ENCODE data around the gene DHDDS. TPM values are rescaled to one million over a fixed set of nuclear protein-coding genes. Genes with fewer than 3 reads are reported as not detected.

Gene DHDDS
- total RNA-seq, 1 donor = 55.7 TPM

DNA sequence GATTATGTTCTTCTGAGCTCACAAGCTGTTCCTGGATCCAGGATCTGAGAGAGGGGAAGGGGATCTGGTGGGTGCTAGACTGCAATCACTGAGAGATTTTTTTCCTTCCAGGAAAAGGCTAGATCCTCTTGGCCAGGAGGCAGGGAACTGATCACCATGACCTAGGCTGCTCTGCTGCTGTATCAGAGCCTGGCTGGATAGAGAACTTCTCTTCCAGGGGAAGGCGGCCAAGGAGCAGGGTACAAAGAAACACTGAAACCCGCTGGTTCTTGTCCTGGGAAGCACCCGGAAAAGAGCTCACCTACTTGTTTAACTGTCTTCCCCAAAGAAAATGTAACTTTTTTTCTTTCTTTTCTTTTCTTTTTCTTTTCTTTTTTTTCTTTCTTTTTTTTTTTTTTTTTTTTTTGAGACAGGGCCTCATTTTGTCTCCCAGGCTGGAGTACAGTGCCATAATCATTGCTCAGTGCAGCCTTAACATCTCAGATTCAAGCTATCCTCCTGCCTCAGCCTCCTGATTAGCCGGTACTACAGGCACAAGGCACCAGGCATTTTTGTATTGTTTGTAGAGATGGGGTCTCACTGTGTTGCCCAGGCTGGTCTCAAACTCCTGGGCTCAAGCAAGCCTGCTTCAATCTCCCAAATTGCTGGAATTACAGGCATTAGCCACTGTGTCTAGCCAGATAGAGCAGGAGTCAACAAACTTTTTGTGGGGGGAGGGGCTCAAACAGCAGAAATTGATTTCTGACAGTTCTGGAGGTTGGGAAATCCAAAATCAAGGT, 85.1 kb downstream of the DHDDS start:
- H3K4me3 ChIP-seq (ENCODE audit: low read depth, low read length) = no peak overlapping the region
- no peak for DNase-seq (ENCODE audit: low read depth)
- TF ChIP-seq, protein P1, sequence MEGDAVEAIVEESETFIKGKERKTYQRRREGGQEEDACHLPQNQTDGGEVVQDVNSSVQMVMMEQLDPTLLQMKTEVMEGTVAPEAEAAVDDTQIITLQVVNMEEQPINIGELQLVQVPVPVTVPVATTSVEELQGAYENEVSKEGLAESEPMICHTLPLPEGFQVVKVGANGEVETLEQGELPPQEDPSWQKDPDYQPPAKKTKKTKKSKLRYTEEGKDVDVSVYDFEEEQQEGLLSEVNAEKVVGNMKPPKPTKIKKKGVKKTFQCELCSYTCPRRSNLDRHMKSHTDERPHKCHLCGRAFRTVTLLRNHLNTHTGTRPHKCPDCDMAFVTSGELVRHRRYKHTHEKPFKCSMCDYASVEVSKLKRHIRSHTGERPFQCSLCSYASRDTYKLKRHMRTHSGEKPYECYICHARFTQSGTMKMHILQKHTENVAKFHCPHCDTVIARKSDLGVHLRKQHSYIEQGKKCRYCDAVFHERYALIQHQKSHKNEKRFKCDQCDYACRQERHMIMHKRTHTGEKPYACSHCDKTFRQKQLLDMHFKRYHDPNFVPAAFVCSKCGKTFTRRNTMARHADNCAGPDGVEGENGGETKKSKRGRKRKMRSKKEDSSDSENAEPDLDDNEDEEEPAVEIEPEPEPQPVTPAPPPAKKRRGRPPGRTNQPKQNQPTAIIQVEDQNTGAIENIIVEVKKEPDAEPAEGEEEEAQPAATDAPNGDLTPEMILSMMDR (IDR thresholded peaks at IDR 0.05; ENCODE audit: insufficient read depth, low read length) = no peak

DNA sequence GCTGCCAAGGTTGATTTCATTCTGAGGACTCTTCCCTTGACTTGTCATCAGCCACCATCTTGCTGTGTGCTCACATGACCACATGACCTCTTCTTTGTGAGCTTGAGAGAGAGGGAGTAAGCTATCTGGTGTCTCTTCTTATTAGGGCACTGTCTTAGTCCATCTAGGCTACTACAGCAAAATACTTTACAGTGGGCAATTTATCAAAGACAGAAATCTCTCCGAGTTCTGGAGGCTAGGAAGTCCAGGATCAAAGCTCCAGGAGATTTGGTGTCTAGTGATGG, 85.6 kb downstream of the DHDDS start:
- TF ChIP-seq, protein P1 (IDR thresholded peaks at IDR 0.05; ENCODE audit: insufficient read depth, low read length) = no peak
- H3K4me3 ChIP-seq (ENCODE audit: low read depth, low read length) = no peak overlapping the region
- no peak for DNase-seq (ENCODE audit: low read depth)

DNA sequence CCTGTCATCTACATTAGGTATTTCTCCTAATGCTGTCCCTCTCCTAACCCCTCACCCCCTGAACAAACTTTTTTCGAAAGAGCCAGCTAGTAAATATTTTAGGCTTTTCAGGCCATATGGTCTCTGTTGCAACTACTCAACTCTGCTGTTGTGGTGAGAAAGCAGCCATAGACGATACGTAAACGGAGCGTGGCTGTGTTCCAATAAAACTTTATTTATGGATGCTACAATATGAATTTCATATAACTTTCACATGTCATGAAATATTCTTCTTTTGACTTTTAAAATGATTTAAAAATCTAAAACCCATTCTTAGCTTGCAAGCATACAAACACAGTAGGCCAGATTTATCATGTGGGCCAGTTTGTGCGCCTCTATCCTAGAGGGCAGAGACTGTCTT, 86.2 kb downstream of the DHDDS start:
- no peak for DNase-seq (ENCODE audit: low read depth)
- TF ChIP-seq, protein P1 (IDR thresholded peaks at IDR 0.05; ENCODE audit: insufficient read depth, low read length) = no peak

DNA sequence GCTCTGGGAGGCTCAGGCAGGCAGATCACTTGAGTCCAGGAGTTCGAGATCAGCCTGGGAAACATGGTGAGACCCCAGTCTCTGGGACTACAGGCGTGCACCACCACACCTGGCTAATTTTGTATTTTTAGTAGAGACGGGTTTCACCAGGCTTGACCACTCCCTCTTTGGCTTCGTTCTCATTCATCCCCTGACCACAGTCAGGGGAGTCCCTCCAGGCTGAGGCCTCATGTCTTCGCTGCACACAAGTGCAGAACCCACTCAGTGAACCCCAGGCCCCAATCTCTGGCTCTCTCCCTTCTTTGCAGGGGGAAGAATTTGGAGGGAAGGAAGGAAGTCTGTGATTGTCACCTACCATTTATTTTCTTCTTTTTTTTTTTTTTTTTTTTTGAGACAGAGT, 88.2 kb downstream of the DHDDS start:
- H3K4me3 ChIP-seq (ENCODE audit: low read depth, low read length) = no peak overlapping the region
- DNase-seq (ENCODE audit: low read depth) = no peak
- TF ChIP-seq, protein P1 (IDR thresholded peaks at IDR 0.05; ENCODE audit: insufficient read depth, low read length) = no peak

More for the DNA sequence above, 86.2 kb downstream of the DHDDS start:
- H3K4me3 ChIP-seq (ENCODE audit: low read depth, low read length) = no peak overlapping the region

Other genes with a start within 250 kb of the DHDDS start
- not detected in 2 replicates for gene CATSPER4, start 241.7 kb upstream of the DHDDS start, total RNA-seq (ENCODE audit: low replicate concordance)
- 5.6 and 12.9 TPM in 2 replicates for gene CEP85, start 198.1 kb upstream of the DHDDS start, total RNA-seq (ENCODE audit: low replicate concordance)
- 18.1 and 114 TPM in 2 replicates for gene SH3BGRL3, start 152.2 kb upstream of the DHDDS start, total RNA-seq (ENCODE audit: low replicate concordance)
- gene UBXN11, start 125.7 kb upstream of the DHDDS start, total RNA-seq (ENCODE audit: low replicate concordance) = 5.2 and 8.9 TPM in 2 replicates
- gene CD52, start 114.4 kb upstream of the DHDDS start, total RNA-seq (ENCODE audit: low replicate concordance) = not detected in 2 replicates
- not detected in 2 replicates for gene CRYBG2, start 78.2 kb upstream of the DHDDS start, total RNA-seq (ENCODE audit: low replicate concordance)
- not detected in 2 replicates for gene ZNF683, start 59.6 kb upstream of the DHDDS start, total RNA-seq (ENCODE audit: low replicate concordance)
- gene LIN28A, start 21.5 kb upstream of the DHDDS start, total RNA-seq (ENCODE audit: low replicate concordance) = not detected in 2 replicates
- gene HMGN2, start 40.1 kb downstream of the DHDDS start, total RNA-seq (ENCODE audit: low replicate concordance) = 161 and 225 TPM in 2 replicates
- gene RPS6KA1, start 97.4 kb downstream of the DHDDS start, total RNA-seq (ENCODE audit: low replicate concordance) = 1.3 and 2.9 TPM in 2 replicates

All from fibroblast of the aortic adventitia (primary cell).